ENCODE measurements around the gene ISM2.
"Not testable (repeated sequence)": the region's sequence is repeated elsewhere in the genome, so short reads cannot be mapped to it uniquely, and the experiment has no call there.

Gene ISM2

GRCh38 chr14:77498120-77498979 is at the start of gene ISM2:
TSS of gene ISM2 (minus strand) at chr14:77498816. CDS start at chr14:77498793, 23 bp downstream.
- H3K4me3 ChIP-seq (ENCODE audit: low read depth, low read length), result no peak within 1 kb of the TSS
- TF ChIP-seq CTCF (IDR thresholded peaks at IDR 0.05; ENCODE audit: low read depth, low read length) (no peak), MYC (IDR thresholded peaks at IDR 0.05; ENCODE audit: low read depth, low read length) (no peak), MAX (IDR thresholded peaks at IDR 0.05; ENCODE audit: low read depth, low read length) (no peak), POLR2A (IDR thresholded peaks at IDR 0.05; ENCODE audit: extremely low read depth, insufficient read length) (no peak)
- DNase-seq (ENCODE audit: low read depth), result peak; percentile 31

GRCh38 chr14:77547512-77548180 is 49.0 kb upstream of the ISM2 start:
- no peak for DNase-seq (ENCODE audit: low read depth)
- TF ChIP-seq MAX (IDR thresholded peaks at IDR 0.05; ENCODE audit: low read depth, low read length), result no peak
- no peak for TF ChIP-seq MYC (IDR thresholded peaks at IDR 0.05; ENCODE audit: low read depth, low read length)
- TF ChIP-seq CTCF (IDR thresholded peaks at IDR 0.05; ENCODE audit: low read depth, low read length), result no peak
- TF ChIP-seq POLR2A (IDR thresholded peaks at IDR 0.05; ENCODE audit: extremely low read depth, insufficient read length), result no peak
- H3K4me3 ChIP-seq (ENCODE audit: low read depth, low read length), result no peak overlapping the region

- not testable (repeated sequence) for DNase-seq (ENCODE audit: low read depth); H3K4me3 ChIP-seq (ENCODE audit: low read depth, low read length)
These were observed 46.6 kb upstream of the ISM2 start for GRCh38 chr14:77545171-77545570.

- TF ChIP-seq POLR2A (IDR thresholded peaks at IDR 0.05; ENCODE audit: extremely low read depth, insufficient read length) (no peak), CTCF (IDR thresholded peaks at IDR 0.05; ENCODE audit: low read depth, low read length) (no peak), MYC (IDR thresholded peaks at IDR 0.05; ENCODE audit: low read depth, low read length) (no peak), MAX (IDR thresholded peaks at IDR 0.05; ENCODE audit: low read depth, low read length) (no peak)
- no peak for DNase-seq (ENCODE audit: low read depth)
These were observed 46.0 kb upstream of the ISM2 start for GRCh38 chr14:77544571-77544970.

GRCh38 chr14:77543637-77544334 is 45.2 kb upstream of the ISM2 start:
- no peak for DNase-seq (ENCODE audit: low read depth)
- TF ChIP-seq MYC (IDR thresholded peaks at IDR 0.05; ENCODE audit: low read depth, low read length) (no peak), MAX (IDR thresholded peaks at IDR 0.05; ENCODE audit: low read depth, low read length) (no peak), POLR2A (IDR thresholded peaks at IDR 0.05; ENCODE audit: extremely low read depth, insufficient read length) (no peak), CTCF (IDR thresholded peaks at IDR 0.05; ENCODE audit: low read depth, low read length) (no peak)

More at GRCh38 chr14:77544571-77544970, 46.0 kb upstream of the ISM2 start:
- H3K4me3 ChIP-seq (ENCODE audit: low read depth, low read length), result no peak overlapping the region

GRCh38 chr14:77543240-77543551 is 44.6 kb upstream of the ISM2 start:
- no peak overlapping the region for H3K4me3 ChIP-seq (ENCODE audit: low read depth, low read length)
- no peak for TF ChIP-seq MYC (IDR thresholded peaks at IDR 0.05; ENCODE audit: low read depth, low read length)
- no peak for TF ChIP-seq CTCF (IDR thresholded peaks at IDR 0.05; ENCODE audit: low read depth, low read length)
- TF ChIP-seq POLR2A (IDR thresholded peaks at IDR 0.05; ENCODE audit: extremely low read depth, insufficient read length), result no peak
- no peak for TF ChIP-seq MAX (IDR thresholded peaks at IDR 0.05; ENCODE audit: low read depth, low read length)
- no peak for DNase-seq (ENCODE audit: low read depth)

More at GRCh38 chr14:77543637-77544334, 45.2 kb upstream of the ISM2 start:
- H3K4me3 ChIP-seq (ENCODE audit: low read depth, low read length), result no peak overlapping the region

Data from NB4 (cell line).